GM23338 (cell line): ENCODE data around the gene NCAPD3. TPM values are rescaled to one million over a fixed set of nuclear protein-coding genes. Genes with fewer than 3 reads are reported as not detected.

Experiments used
- ATAC-seq: fragments of 200-7000 bp; cut with Tn5 transposase; 3 replicates; pipeline ENCODE4 v1.9.1; 2020
- DNase-seq: peaks from one replicate; pipeline ENCODE4 v3.0.0-alpha.2; 2015; ENCODE audit warnings: low spot score
- H2AFZ ChIP-seq: fragments of 200-600 bp; sonication (generic); 2 replicates; pipeline ENCODE4 v1.8.0; 2016; ENCODE audit warnings: antibody characterized with exemption, mild to moderate bottlenecking, moderate library complexity
- H3F3A ChIP-seq: fragments of 200-600 bp; sonication (generic); replicated peaks from 2 replicates; pipeline ENCODE4 v1.8.0; 2017; ENCODE audit warnings: antibody characterized with exemption, mixed run types, low read depth
- H3K27ac ChIP-seq: fragments of 200-600 bp; sonication (generic); 2 replicates; pipeline ENCODE4 v1.6.1; 2016; ENCODE audit warnings: low read depth
- H3K27me3 ChIP-seq: fragments of 200-600 bp; sonication (generic); 2 replicates; pipeline ENCODE4 v1.8.0; 2016; ENCODE audit warnings: mild to moderate bottlenecking, mixed run types, moderate library complexity; ENCODE audit not compliant: insufficient read depth
- H3K36me3 ChIP-seq: fragments of 200-600 bp; sonication (generic); 2 replicates; pipeline ENCODE4 v1.8.0; 2016; ENCODE audit warnings: mild to moderate bottlenecking; ENCODE audit not compliant: insufficient read depth
- H3K4me1 ChIP-seq: fragments of 200-600 bp; sonication (generic); 2 replicates; pipeline ENCODE4 v1.8.0; 2016; ENCODE audit warnings: mild to moderate bottlenecking, moderate library complexity; ENCODE audit not compliant: insufficient read depth
- H3K4me2 ChIP-seq: fragments of 200-600 bp; sonication (generic); 2 replicates; pipeline ENCODE4 v1.7.1; 2017; ENCODE audit warnings: mixed run types
- H3K4me3 ChIP-seq: fragments of 200-600 bp; sonication (generic); 2 replicates; pipeline ENCODE4 v1.6.1; 2016; ENCODE audit warnings: mixed run types
- H3K79me2 ChIP-seq: fragments of 200-600 bp; sonication (generic); replicated peaks from 2 replicates; pipeline ENCODE4 v1.8.0; 2017; ENCODE audit warnings: mild to moderate bottlenecking; ENCODE audit not compliant: insufficient read depth
- H3K9me2 ChIP-seq: fragments of 200-600 bp; sonication (generic); 2 replicates; pipeline ENCODE4 v1.8.0; 2017; ENCODE audit not compliant: insufficient read depth
- H4K20me1 ChIP-seq: fragments of 200-600 bp; sonication (generic); replicated peaks from 2 replicates; pipeline ENCODE4 v1.8.0; 2017; ENCODE audit warnings: mild to moderate bottlenecking; ENCODE audit not compliant: insufficient read depth
- H3K27ac Mint-ChIP-seq: 2 replicates; pipeline ENCODE4 v1.8.0; 2020; ENCODE audit warnings: inconsistent platforms, mild to moderate bottlenecking, moderate library complexity, mixed read lengths
- H3K27me3 Mint-ChIP-seq: 3 replicates; pipeline ENCODE4 v1.8.0; 2022; ENCODE audit warnings: low read depth, mild to moderate bottlenecking, moderate library complexity, mixed read lengths, inconsistent platforms; ENCODE audit not compliant: insufficient read depth, poor library complexity
- H3K36me3 Mint-ChIP-seq: 3 replicates; pipeline ENCODE4 v1.8.0; 2021; ENCODE audit warnings: low read depth, mild to moderate bottlenecking, inconsistent platforms, moderate library complexity, mixed read lengths
- H3K4me1 Mint-ChIP-seq: 3 replicates; pipeline ENCODE4 v1.8.0; 2020; ENCODE audit warnings: mild to moderate bottlenecking, inconsistent platforms, mixed read lengths
- H3K4me3 Mint-ChIP-seq: 3 replicates; pipeline ENCODE4 v1.8.0; 2021; ENCODE audit warnings: moderate library complexity, mild to moderate bottlenecking, inconsistent platforms, mixed read lengths
- H3K9me3 Mint-ChIP-seq: 3 replicates; pipeline ENCODE4 v1.8.0; 2020; ENCODE audit warnings: moderate library complexity, mild to moderate bottlenecking, inconsistent platforms, mixed read lengths
- CREB1 ChIP-seq: fragments of 250-450 bp; sonication (Bioruptor Pico); IDR thresholded peaks from 2 replicates; pipeline ENCODE4 v1.5.0; 2020; ENCODE audit warnings: low read depth, mild to moderate bottlenecking, moderate library complexity
- EZH2 ChIP-seq: fragments of 200-600 bp; sonication (generic); IDR thresholded peaks from one replicate; pipeline ENCODE4 v1.8.0; 2017; ENCODE audit warnings: antibody characterized with exemption, mild to moderate bottlenecking, low read depth; ENCODE audit not compliant: unreplicated experiment
- EZH2phosphoT487 ChIP-seq: fragments of 200-600 bp; sonication (generic); IDR thresholded peaks from one replicate; pipeline ENCODE4 v1.8.1; 2018; ENCODE audit warnings: antibody characterized with exemption; ENCODE audit not compliant: unreplicated experiment
- JUNB ChIP-seq: IDR thresholded peaks from one replicate; pipeline ENCODE4 v1.6.1; 2016; ENCODE audit warnings: antibody characterized with exemption; ENCODE audit not compliant: unreplicated experiment
- NANOG ChIP-seq: IDR thresholded peaks from 2 replicates; pipeline ENCODE4 v1.6.1; 2016; ENCODE audit warnings: antibody characterized with exemption, borderline replicate concordance
- POLR2AphosphoS5 ChIP-seq: IDR thresholded peaks from 2 replicates; pipeline ENCODE4 v1.6.1; 2016; ENCODE audit warnings: antibody characterized with exemption, low read depth
- STAT1 ChIP-seq: IDR thresholded peaks from one replicate; pipeline ENCODE4 v1.6.1; 2016; ENCODE audit warnings: antibody characterized with exemption; ENCODE audit not compliant: unreplicated experiment
- ZNF331 ChIP-seq: fragments of 250-450 bp; sonication (Bioruptor Pico); IDR thresholded peaks from 2 replicates; pipeline ENCODE4 v1.5.0; 2020; ENCODE audit warnings: low read depth, mild to moderate bottlenecking, moderate library complexity
- polyA plus RNA-seq: library from polyadenylated mRNA; unstranded; fragments of >200 nt; fragmentation: Nextera tagmentation; extraction: Ambion mirVana; gene quantifications from 2 replicates; pipeline ENCODE4 v1.2.1, GENCODE V29; 2016
- total RNA-seq: library from RNA; depleted of rRNA; stranded (reverse); fragments of >200 nt; shearing (Covaris generic); gene quantifications from 2 replicates; pipeline ENCODE4 v1.2.3, GENCODE V29; 2014
- TF ChIP-seq, protein P1 (sequence below), 2 experiments: fragments of 200-600 bp in 1 of 2; sonication (generic) in 1 of 2; conservative IDR thresholded peaks; 2 replicates each; pipeline versions ENCODE4 v1.5.1 to v1.6.1; 2016 to 2017; ENCODE audit warnings: antibody characterized with exemption in 2 of 2, low read depth in 2 of 2, mild to moderate bottlenecking in 2 of 2, moderate library complexity in 1 of 2
- TF ChIP-seq, protein P2 (sequence below): IDR thresholded peaks from one replicate; pipeline ENCODE4 v1.6.1; 2018; ENCODE audit warnings: antibody characterized with exemption; ENCODE audit not compliant: unreplicated experiment
- TF ChIP-seq, protein P3 (sequence below): fragments of 250-450 bp; sonication (Bioruptor Pico); IDR thresholded peaks from 2 replicates; pipeline ENCODE4 v1.5.0; 2020; ENCODE audit warnings: mild to moderate bottlenecking, moderate library complexity
- TF ChIP-seq, protein P4 (sequence below): IDR thresholded peaks from 2 replicates; pipeline ENCODE4 v1.6.1; 2016; ENCODE audit warnings: antibody characterized with exemption

NCAPD3 gene
- total and polyA plus RNA-seq, 2 experiments from 2014 or later, result 37.1 to 49.8 TPM

- Mint-ChIP-seq H3K4me1 (peaks cover 15% of the 10 kb centered on the region), H3K27ac (no peak overlapping the region)
Measured at GRCh38 chr11:134260983-134261382, 37.2 kb upstream of the NCAPD3 start.

More at GRCh38 chr11:134260983-134261382, 37.2 kb upstream of the NCAPD3 start:
- Mint-ChIP-seq H3K9me3 (no peaks in the 10 kb centered on the region), H3K27me3 (peaks cover 2% of the 10 kb centered on the region), H3K36me3 (peaks cover 74% of the 10 kb centered on the region), H3K4me3 (no peak overlapping the region)
- peaks cover 7% of the 10 kb centered on the region; the same call in 1 of the 2 replicates for H3K4me1 ChIP-seq
- no peak overlapping the region for H3K4me2 ChIP-seq
- no peak overlapping the region for H2AFZ ChIP-seq
- DNase-seq (no peak), ATAC-seq (no peak)
- no peaks in the 10 kb centered on the region for H3F3A ChIP-seq
- H4K20me1 ChIP-seq, result peaks cover 10% of the 10 kb centered on the region
- TF ChIP-seq JUNB (no peak), CREB1 (no peak), EZH2phosphoT487 (no peak), POLR2AphosphoS5 (no peak), NANOG (no peak), ZNF331 (no peak), EZH2 (no peak), STAT1 (no peak)
- TF ChIP-seq, protein P1, sequence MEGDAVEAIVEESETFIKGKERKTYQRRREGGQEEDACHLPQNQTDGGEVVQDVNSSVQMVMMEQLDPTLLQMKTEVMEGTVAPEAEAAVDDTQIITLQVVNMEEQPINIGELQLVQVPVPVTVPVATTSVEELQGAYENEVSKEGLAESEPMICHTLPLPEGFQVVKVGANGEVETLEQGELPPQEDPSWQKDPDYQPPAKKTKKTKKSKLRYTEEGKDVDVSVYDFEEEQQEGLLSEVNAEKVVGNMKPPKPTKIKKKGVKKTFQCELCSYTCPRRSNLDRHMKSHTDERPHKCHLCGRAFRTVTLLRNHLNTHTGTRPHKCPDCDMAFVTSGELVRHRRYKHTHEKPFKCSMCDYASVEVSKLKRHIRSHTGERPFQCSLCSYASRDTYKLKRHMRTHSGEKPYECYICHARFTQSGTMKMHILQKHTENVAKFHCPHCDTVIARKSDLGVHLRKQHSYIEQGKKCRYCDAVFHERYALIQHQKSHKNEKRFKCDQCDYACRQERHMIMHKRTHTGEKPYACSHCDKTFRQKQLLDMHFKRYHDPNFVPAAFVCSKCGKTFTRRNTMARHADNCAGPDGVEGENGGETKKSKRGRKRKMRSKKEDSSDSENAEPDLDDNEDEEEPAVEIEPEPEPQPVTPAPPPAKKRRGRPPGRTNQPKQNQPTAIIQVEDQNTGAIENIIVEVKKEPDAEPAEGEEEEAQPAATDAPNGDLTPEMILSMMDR (conservative IDR thresholded peaks at IDR 0.05; ENCODE audit: low read depth in 2 of 2), result no peak
- TF ChIP-seq, protein P2, sequence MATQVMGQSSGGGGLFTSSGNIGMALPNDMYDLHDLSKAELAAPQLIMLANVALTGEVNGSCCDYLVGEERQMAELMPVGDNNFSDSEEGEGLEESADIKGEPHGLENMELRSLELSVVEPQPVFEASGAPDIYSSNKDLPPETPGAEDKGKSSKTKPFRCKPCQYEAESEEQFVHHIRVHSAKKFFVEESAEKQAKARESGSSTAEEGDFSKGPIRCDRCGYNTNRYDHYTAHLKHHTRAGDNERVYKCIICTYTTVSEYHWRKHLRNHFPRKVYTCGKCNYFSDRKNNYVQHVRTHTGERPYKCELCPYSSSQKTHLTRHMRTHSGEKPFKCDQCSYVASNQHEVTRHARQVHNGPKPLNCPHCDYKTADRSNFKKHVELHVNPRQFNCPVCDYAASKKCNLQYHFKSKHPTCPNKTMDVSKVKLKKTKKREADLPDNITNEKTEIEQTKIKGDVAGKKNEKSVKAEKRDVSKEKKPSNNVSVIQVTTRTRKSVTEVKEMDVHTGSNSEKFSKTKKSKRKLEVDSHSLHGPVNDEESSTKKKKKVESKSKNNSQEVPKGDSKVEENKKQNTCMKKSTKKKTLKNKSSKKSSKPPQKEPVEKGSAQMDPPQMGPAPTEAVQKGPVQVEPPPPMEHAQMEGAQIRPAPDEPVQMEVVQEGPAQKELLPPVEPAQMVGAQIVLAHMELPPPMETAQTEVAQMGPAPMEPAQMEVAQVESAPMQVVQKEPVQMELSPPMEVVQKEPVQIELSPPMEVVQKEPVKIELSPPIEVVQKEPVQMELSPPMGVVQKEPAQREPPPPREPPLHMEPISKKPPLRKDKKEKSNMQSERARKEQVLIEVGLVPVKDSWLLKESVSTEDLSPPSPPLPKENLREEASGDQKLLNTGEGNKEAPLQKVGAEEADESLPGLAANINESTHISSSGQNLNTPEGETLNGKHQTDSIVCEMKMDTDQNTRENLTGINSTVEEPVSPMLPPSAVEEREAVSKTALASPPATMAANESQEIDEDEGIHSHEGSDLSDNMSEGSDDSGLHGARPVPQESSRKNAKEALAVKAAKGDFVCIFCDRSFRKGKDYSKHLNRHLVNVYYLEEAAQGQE, result no peak
- TF ChIP-seq, protein P3, sequence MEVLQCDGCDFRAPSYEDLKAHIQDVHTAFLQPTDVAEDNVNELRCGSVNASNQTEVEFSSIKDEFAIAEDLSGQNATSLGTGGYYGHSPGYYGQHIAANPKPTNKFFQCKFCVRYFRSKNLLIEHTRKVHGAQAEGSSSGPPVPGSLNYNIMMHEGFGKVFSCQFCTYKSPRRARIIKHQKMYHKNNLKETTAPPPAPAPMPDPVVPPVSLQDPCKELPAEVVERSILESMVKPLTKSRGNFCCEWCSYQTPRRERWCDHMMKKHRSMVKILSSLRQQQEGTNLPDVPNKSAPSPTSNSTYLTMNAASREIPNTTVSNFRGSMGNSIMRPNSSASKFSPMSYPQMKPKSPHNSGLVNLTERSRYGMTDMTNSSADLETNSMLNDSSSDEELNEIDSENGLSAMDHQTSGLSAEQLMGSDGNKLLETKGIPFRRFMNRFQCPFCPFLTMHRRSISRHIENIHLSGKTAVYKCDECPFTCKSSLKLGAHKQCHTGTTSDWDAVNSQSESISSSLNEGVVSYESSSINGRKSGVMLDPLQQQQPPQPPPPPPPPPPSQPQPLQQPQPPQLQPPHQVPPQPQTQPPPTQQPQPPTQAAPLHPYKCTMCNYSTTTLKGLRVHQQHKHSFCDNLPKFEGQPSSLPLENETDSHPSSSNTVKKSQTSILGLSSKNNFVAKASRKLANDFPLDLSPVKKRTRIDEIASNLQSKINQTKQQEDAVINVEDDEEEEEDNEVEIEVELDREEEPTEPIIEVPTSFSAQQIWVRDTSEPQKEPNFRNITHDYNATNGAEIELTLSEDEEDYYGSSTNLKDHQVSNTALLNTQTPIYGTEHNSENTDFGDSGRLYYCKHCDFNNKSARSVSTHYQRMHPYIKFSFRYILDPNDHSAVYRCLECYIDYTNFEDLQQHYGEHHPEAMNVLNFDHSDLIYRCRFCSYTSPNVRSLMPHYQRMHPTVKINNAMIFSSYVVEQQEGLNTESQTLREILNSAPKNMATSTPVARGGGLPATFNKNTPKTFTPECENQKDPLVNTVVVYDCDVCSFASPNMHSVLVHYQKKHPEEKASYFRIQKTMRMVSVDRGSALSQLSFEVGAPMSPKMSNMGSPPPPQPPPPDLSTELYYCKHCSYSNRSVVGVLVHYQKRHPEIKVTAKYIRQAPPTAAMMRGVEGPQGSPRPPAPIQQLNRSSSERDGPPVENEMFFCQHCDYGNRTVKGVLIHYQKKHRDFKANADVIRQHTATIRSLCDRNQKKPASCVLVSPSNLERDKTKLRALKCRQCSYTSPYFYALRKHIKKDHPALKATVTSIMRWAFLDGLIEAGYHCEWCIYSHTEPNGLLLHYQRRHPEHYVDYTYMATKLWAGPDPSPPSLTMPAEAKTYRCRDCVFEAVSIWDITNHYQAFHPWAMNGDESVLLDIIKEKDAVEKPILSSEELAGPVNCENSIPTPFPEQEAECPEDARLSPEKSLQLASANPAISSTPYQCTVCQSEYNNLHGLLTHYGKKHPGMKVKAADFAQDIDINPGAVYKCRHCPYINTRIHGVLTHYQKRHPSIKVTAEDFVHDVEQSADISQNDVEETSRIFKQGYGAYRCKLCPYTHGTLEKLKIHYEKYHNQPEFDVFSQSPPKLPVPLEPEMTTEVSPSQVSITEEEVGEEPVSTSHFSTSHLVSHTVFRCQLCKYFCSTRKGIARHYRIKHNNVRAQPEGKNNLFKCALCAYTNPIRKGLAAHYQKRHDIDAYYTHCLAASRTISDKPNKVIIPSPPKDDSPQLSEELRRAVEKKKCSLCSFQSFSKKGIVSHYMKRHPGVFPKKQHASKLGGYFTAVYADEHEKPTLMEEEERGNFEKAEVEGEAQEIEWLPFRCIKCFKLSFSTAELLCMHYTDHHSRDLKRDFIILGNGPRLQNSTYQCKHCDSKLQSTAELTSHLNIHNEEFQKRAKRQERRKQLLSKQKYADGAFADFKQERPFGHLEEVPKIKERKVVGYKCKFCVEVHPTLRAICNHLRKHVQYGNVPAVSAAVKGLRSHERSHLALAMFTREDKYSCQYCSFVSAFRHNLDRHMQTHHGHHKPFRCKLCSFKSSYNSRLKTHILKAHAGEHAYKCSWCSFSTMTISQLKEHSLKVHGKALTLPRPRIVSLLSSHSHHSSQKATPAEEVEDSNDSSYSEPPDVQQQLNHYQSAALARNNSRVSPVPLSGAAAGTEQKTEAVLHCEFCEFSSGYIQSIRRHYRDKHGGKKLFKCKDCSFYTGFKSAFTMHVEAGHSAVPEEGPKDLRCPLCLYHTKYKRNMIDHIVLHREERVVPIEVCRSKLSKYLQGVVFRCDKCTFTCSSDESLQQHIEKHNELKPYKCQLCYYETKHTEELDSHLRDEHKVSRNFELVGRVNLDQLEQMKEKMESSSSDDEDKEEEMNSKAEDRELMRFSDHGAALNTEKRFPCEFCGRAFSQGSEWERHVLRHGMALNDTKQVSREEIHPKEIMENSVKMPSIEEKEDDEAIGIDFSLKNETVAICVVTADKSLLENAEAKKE (CRISPR knock-in tag), result no peak
- TF ChIP-seq, protein P4, sequence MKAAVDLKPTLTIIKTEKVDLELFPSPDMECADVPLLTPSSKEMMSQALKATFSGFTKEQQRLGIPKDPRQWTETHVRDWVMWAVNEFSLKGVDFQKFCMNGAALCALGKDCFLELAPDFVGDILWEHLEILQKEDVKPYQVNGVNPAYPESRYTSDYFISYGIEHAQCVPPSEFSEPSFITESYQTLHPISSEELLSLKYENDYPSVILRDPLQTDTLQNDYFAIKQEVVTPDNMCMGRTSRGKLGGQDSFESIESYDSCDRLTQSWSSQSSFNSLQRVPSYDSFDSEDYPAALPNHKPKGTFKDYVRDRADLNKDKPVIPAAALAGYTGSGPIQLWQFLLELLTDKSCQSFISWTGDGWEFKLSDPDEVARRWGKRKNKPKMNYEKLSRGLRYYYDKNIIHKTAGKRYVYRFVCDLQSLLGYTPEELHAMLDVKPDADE, result no peak
- H3K4me3 ChIP-seq, result no peak overlapping the region
- peaks cover 36% of the 10 kb centered on the region for H3K79me2 ChIP-seq
- H3K27ac ChIP-seq, result no peak overlapping the region
- H3K9me2 ChIP-seq, result no peaks in the 10 kb centered on the region
- no peaks in the 10 kb centered on the region for H3K27me3 ChIP-seq
- peaks cover 49% of the 10 kb centered on the region for H3K36me3 ChIP-seq
